GM19193 (cell line): ENCODE data around the gene BCL11A.

Experiments used
- POLR2A ChIP-seq: IDR thresholded peaks from 4 replicates; pipeline ENCODE4 v1.6.1; 2011; ENCODE audit not compliant: insufficient read depth, insufficient read length; ENCODE audit errors: extremely low read depth

Gene BCL11A

GRCh38 chr2:60569680-60570111 lies 16.2 kb upstream of the BCL11A start:
- no peak for TF ChIP-seq POLR2A

GRCh38 chr2:60567919-60568768 lies 14.7 kb upstream of the BCL11A start:
- TF ChIP-seq POLR2A: no peak

GRCh38 chr2:60567096-60567495 lies 13.6 kb upstream of the BCL11A start:
- TF ChIP-seq POLR2A: no peak

- no peak for TF ChIP-seq POLR2A
These were observed 12.0 kb upstream of the BCL11A start for GRCh38 chr2:60565472-60565871.

GRCh38 chr2:60560734-60561644 lies 7.5 kb upstream of the BCL11A start:
- no peak for TF ChIP-seq POLR2A

GRCh38 chr2:60559880-60560279 lies 6.4 kb upstream of the BCL11A start:
- no peak for TF ChIP-seq POLR2A

- no peak for TF ChIP-seq POLR2A
These were observed 5.1 kb upstream of the BCL11A start for GRCh38 chr2:60558536-60558935.

- TF ChIP-seq POLR2A: no peak
These were observed 4.0 kb upstream of the BCL11A start for GRCh38 chr2:60557486-60557864.

GRCh38 chr2:60556576-60557485 lies 3.4 kb upstream of the BCL11A start:
- TF ChIP-seq POLR2A: no peak

GRCh38 chr2:60556175-60556574 lies 2.7 kb upstream of the BCL11A start:
- TF ChIP-seq POLR2A: no peak

GRCh38 chr2:60555783-60556139 lies 2.3 kb upstream of the BCL11A start:
- no peak for TF ChIP-seq POLR2A

- peak; percentile 23 for TF ChIP-seq POLR2A
These were observed 1.8 kb upstream of the BCL11A start for GRCh38 chr2:60555066-60555782.

- no peak for TF ChIP-seq POLR2A
These were observed 1.2 kb upstream of the BCL11A start for GRCh38 chr2:60554646-60555065.

- TF ChIP-seq POLR2A: no peak
These were observed 706 bp upstream of the BCL11A start for GRCh38 chr2:60554074-60554645.
